ENCODE results near the gene SLC34A1. TPM values are rescaled to one million over a fixed set of nuclear protein-coding genes. Genes with fewer than 3 reads are reported as not detected.

SLC34A1 gene
- total and polyA plus RNA-seq, 2 experiments from 2014 or later, result not detected

GRCh38 chr5:177347699-177348098, 36.5 kb upstream of the SLC34A1 start:
- Histone ChIP-seq H3F3A (replicated peaks; ENCODE audit: low read depth) (0 out of 2 replicates have a peak, but pooled peaks cover 6% of the 10 kb centered on the region), H3K9me2 (ENCODE audit: insufficient read depth) (no peaks in the 10 kb centered on the region), H3K79me2 (replicated peaks; ENCODE audit: insufficient read depth) (peaks cover 84% of the 10 kb centered on the region), H3K4me2 (no peak overlapping the region), H3K27me3 (ENCODE audit: insufficient read depth) (no peaks in the 10 kb centered on the region), H3K36me3 (ENCODE audit: insufficient read depth) (peaks cover 13% of the 10 kb centered on the region; the same call in 1 of the 2 replicates), H3K4me1 (ENCODE audit: insufficient read depth) (peaks cover 6% of the 10 kb centered on the region), H2AFZ (no peak overlapping the region), H4K20me1 (replicated peaks; ENCODE audit: insufficient read depth) (peaks cover 29% of the 10 kb centered on the region), H3K4me3 (no peak overlapping the region), H3K27ac (ENCODE audit: low read depth) (no peak overlapping the region)
- TF ChIP-seq JUNB (IDR thresholded peaks at IDR 0.05; ENCODE audit: unreplicated experiment) (no peak), ZNF331 (CRISPR knock-in tag; IDR thresholded peaks at IDR 0.05; ENCODE audit: low read depth) (no peak), ETS1 (IDR thresholded peaks at IDR 0.05) (no peak), STAT1 (IDR thresholded peaks at IDR 0.05; ENCODE audit: unreplicated experiment) (no peak), CREB1 (CRISPR knock-in tag; IDR thresholded peaks at IDR 0.05; ENCODE audit: low read depth) (no peak), EZH2 (IDR thresholded peaks at IDR 0.05; ENCODE audit: low read depth, unreplicated experiment) (no peak), ZNF114 (CRISPR knock-in tag; IDR thresholded peaks at IDR 0.05) (no peak), NANOG (IDR thresholded peaks at IDR 0.05; ENCODE audit: borderline replicate concordance) (no peak), EZH2phosphoT487 (IDR thresholded peaks at IDR 0.05; ENCODE audit: unreplicated experiment) (no peak)
- TF ChIP-seq, protein P1, sequence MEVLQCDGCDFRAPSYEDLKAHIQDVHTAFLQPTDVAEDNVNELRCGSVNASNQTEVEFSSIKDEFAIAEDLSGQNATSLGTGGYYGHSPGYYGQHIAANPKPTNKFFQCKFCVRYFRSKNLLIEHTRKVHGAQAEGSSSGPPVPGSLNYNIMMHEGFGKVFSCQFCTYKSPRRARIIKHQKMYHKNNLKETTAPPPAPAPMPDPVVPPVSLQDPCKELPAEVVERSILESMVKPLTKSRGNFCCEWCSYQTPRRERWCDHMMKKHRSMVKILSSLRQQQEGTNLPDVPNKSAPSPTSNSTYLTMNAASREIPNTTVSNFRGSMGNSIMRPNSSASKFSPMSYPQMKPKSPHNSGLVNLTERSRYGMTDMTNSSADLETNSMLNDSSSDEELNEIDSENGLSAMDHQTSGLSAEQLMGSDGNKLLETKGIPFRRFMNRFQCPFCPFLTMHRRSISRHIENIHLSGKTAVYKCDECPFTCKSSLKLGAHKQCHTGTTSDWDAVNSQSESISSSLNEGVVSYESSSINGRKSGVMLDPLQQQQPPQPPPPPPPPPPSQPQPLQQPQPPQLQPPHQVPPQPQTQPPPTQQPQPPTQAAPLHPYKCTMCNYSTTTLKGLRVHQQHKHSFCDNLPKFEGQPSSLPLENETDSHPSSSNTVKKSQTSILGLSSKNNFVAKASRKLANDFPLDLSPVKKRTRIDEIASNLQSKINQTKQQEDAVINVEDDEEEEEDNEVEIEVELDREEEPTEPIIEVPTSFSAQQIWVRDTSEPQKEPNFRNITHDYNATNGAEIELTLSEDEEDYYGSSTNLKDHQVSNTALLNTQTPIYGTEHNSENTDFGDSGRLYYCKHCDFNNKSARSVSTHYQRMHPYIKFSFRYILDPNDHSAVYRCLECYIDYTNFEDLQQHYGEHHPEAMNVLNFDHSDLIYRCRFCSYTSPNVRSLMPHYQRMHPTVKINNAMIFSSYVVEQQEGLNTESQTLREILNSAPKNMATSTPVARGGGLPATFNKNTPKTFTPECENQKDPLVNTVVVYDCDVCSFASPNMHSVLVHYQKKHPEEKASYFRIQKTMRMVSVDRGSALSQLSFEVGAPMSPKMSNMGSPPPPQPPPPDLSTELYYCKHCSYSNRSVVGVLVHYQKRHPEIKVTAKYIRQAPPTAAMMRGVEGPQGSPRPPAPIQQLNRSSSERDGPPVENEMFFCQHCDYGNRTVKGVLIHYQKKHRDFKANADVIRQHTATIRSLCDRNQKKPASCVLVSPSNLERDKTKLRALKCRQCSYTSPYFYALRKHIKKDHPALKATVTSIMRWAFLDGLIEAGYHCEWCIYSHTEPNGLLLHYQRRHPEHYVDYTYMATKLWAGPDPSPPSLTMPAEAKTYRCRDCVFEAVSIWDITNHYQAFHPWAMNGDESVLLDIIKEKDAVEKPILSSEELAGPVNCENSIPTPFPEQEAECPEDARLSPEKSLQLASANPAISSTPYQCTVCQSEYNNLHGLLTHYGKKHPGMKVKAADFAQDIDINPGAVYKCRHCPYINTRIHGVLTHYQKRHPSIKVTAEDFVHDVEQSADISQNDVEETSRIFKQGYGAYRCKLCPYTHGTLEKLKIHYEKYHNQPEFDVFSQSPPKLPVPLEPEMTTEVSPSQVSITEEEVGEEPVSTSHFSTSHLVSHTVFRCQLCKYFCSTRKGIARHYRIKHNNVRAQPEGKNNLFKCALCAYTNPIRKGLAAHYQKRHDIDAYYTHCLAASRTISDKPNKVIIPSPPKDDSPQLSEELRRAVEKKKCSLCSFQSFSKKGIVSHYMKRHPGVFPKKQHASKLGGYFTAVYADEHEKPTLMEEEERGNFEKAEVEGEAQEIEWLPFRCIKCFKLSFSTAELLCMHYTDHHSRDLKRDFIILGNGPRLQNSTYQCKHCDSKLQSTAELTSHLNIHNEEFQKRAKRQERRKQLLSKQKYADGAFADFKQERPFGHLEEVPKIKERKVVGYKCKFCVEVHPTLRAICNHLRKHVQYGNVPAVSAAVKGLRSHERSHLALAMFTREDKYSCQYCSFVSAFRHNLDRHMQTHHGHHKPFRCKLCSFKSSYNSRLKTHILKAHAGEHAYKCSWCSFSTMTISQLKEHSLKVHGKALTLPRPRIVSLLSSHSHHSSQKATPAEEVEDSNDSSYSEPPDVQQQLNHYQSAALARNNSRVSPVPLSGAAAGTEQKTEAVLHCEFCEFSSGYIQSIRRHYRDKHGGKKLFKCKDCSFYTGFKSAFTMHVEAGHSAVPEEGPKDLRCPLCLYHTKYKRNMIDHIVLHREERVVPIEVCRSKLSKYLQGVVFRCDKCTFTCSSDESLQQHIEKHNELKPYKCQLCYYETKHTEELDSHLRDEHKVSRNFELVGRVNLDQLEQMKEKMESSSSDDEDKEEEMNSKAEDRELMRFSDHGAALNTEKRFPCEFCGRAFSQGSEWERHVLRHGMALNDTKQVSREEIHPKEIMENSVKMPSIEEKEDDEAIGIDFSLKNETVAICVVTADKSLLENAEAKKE (CRISPR knock-in tag; IDR thresholded peaks at IDR 0.05), result no peak
- peaks cover 7% of the 10 kb centered on the region for H3K27me3 Mint-ChIP-seq (ENCODE audit: insufficient read depth, low read depth, poor library complexity)
- H3K9me3 Mint-ChIP-seq, result no peaks in the 10 kb centered on the region
- DNase-seq (ENCODE audit: low spot score), result no peak
- H3K4me1 Mint-ChIP-seq, result peaks cover 22% of the 10 kb centered on the region
- no peak overlapping the region for H3K4me3 Mint-ChIP-seq
- no peak for ATAC-seq
- H3K27ac Mint-ChIP-seq, result no peak overlapping the region
- peaks cover 20% of the 10 kb centered on the region for H3K36me3 Mint-ChIP-seq (ENCODE audit: low read depth)

Measured in GM23338 (cell line).